ENCODE data around the gene TBC1D10A.

Gene TBC1D10A

DNA sequence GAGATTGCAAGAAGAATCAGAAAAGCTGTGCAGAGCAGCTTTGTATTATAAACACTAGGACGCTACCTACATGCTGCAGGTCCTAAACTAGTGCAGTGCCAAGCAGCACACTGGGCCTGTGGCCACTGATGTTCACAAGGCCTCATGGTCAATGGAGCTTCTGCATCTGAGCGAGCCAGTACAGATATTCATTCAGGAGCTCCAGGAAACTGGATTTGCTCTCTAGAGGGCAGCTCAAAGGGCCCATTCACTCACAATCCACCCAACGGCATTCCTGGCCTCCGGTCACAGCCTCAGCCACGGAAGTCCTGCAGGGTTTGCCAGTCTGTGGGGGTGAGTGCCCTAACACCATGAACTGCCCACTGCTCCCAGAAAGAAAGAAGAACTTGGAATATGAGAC is 5.8 kb upstream of the TBC1D10A start (continued):
- TF ChIP-seq ZNF518A (tag by site-specific recombination; conservative IDR thresholded peaks at IDR 0.05; ENCODE audit: low read depth) (no peak), MEIS1 (CRISPR knock-in tag; IDR thresholded peaks at IDR 0.05; ENCODE audit: borderline replicate concordance) (no peak), HOXA7 (CRISPR knock-in tag; IDR thresholded peaks at IDR 0.05; ENCODE audit: borderline replicate concordance) (no peak), ZNF621 (tag by site-specific recombination; IDR thresholded peaks at IDR 0.05) (no peak), ZNF404 (tag by site-specific recombination; IDR thresholded peaks at IDR 0.05) (no peak), ZNF677 (tag by site-specific recombination; IDR thresholded peaks at IDR 0.05) (no peak)
- TF ChIP-seq, protein P1, sequence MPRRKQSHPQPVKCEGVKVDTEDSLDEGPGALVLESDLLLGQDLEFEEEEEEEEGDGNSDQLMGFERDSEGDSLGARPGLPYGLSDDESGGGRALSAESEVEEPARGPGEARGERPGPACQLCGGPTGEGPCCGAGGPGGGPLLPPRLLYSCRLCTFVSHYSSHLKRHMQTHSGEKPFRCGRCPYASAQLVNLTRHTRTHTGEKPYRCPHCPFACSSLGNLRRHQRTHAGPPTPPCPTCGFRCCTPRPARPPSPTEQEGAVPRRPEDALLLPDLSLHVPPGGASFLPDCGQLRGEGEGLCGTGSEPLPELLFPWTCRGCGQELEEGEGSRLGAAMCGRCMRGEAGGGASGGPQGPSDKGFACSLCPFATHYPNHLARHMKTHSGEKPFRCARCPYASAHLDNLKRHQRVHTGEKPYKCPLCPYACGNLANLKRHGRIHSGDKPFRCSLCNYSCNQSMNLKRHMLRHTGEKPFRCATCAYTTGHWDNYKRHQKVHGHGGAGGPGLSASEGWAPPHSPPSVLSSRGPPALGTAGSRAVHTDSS (tag by site-specific recombination; IDR thresholded peaks at IDR 0.05), result no peak

DNA sequence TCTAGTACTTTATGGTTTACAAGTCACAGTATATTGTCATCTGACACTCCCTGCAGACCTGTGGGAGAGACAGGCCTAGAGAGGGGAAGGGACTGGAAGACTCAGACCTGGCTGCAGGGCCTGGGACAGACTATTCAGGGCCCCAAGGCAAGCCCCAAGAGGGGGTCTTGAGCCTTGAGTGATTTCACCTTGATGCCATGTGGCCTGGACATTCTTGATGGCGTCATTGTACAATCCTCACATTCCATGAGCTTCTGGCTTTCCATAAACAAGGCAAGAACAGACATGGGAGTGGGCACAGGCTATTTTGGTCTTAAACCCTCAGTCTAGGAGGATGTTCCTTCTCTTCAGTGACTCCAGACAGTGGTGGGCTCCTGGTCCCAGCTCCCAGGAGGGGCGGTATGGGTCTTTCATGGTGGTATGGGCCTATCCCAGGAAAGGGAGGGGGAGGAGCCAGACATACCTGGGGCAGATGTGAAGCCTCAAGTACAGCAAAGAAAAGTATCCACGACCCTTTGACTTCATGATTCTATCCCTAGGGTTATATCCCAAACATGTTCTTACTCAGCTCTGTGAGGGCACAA is 1.8 kb upstream of the TBC1D10A start:
- ChIA-PET POLR2A (interaction anchor here (0.6 to 2.6 kb wide), 6 partner anchors 13 to 95 kb away, joined by 3 to 40 read pairs (median 7); partner anchors contain the start of genes CASTOR1, CCDC157 and SF3A1), CTCF (interaction anchor here (0.6 to 6.6 kb wide), 15 partner anchors 9 to 252 kb away, joined by 3 to 60 read pairs (median 3); partner anchors contain the start of genes CASTOR1 and RNF215)
- no peak overlapping the region for H3K27ac ChIP-seq (ENCODE audit: extremely low read depth, low read depth, low read length)

More for the DNA sequence above, 1.8 kb upstream of the TBC1D10A start:
- H3K4me1 ChIP-seq (ENCODE audit: control insufficient read depth, insufficient read depth, low read length), result peaks cover 11% of the 10 kb centered on the region
- H3K36me3 ChIP-seq (ENCODE audit: control insufficient read depth in 2 of 2, insufficient read depth in 1 of 2, low read length in 2 of 2), result peaks cover 12 to 41% of the 10 kb centered on the region in 2 experiments
- H3K9me3 ChIP-seq (ENCODE audit: control insufficient read depth, insufficient read depth, low read depth, low read length), result no peaks in the 10 kb centered on the region
- TF ChIP-seq REPIN1 (tag by site-specific recombination; IDR thresholded peaks at IDR 0.05; ENCODE audit: low read depth) (no peak), SP7 (tag by site-specific recombination; IDR thresholded peaks at IDR 0.05) (no peak), ZNF214 (tag by site-specific recombination; IDR thresholded peaks at IDR 0.05; ENCODE audit: borderline replicate concordance) (no peak), ZNF138 (tag by site-specific recombination; IDR thresholded peaks at IDR 0.05; ENCODE audit: borderline replicate concordance) (no peak), ZNF449 (tag by site-specific recombination; IDR thresholded peaks at IDR 0.05) (no peak), ZNF202 (tag by site-specific recombination; IDR thresholded peaks at IDR 0.05; ENCODE audit: borderline replicate concordance) (no peak), ZNF488 (tag by site-specific recombination; IDR thresholded peaks at IDR 0.05) (no peak), ZNF768 (tag by site-specific recombination; IDR thresholded peaks at IDR 0.05) (no peak), KLF8 (tag by site-specific recombination; IDR thresholded peaks at IDR 0.05) (no peak), ATF2 (tag by site-specific recombination; IDR thresholded peaks at IDR 0.05; ENCODE audit: low read depth) (no peak), ZIC2 (tag by site-specific recombination; IDR thresholded peaks at IDR 0.05) (no peak), ZNF266 (tag by site-specific recombination; IDR thresholded peaks at IDR 0.05; ENCODE audit: low read depth) (no peak), OVOL3 (tag by site-specific recombination; IDR thresholded peaks at IDR 0.05) (no peak), ZNF677 (tag by site-specific recombination; IDR thresholded peaks at IDR 0.05) (no peak), GLIS1 (tag by site-specific recombination; IDR thresholded peaks at IDR 0.05) (no peak), ZNF530 (tag by site-specific recombination; IDR thresholded peaks at IDR 0.05; ENCODE audit: low read depth) (no peak)
- TF ChIP-seq, protein P2, sequence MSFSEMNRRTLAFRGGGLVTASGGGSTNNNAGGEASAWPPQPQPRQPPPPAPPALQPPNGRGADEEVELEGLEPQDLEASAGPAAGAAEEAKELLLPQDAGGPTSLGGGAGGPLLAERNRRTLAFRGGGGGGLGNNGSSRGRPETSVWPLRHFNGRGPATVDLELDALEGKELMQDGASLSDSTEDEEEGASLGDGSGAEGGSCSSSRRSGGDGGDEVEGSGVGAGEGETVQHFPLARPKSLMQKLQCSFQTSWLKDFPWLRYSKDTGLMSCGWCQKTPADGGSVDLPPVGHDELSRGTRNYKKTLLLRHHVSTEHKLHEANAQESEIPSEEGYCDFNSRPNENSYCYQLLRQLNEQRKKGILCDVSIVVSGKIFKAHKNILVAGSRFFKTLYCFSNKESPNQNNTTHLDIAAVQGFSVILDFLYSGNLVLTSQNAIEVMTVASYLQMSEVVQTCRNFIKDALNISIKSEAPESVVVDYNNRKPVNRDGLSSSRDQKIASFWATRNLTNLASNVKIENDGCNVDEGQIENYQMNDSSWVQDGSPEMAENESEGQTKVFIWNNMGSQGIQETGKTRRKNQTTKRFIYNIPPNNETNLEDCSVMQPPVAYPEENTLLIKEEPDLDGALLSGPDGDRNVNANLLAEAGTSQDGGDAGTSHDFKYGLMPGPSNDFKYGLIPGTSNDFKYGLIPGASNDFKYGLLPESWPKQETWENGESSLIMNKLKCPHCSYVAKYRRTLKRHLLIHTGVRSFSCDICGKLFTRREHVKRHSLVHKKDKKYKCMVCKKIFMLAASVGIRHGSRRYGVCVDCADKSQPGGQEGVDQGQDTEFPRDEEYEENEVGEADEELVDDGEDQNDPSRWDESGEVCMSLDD (tag by site-specific recombination; IDR thresholded peaks at IDR 0.05), result no peak
- H3K4me3 ChIP-seq (ENCODE audit: low read depth, low read length), result no peak overlapping the region
